GM12878 (cell line): ENCODE measurements around the gene PCNX4. TPM values are rescaled to one million over a fixed set of nuclear protein-coding genes. Genes with fewer than 3 reads are reported as not detected.

Source experiments
- ATAC-seq: fragments of 200-7000 bp; cut with Tn5 transposase; 3 replicates; pipeline ENCODE4 v1.9.1; 2020; ENCODE audit warnings: mild to moderate bottlenecking, moderate library complexity
- BruUV-seq: library from RNA; stranded (reverse); fragments of 400-500 nt; replicated peaks from 2 replicates; lab custom pipeline; 2021; lab: Mats Ljungman, UMichigan
- CTCF ChIA-PET: fragments of 300-600 bp; sonication (Branson Sonifier 250); formaldehyde crosslinking; extraction: SDS; loops from one replicate; lab custom pipeline; 2021; ENCODE audit warnings: inconsistent platforms; lab: Yijun Ruan, JAX
- POLR2A ChIA-PET: fragments of 350-600 bp; formaldehyde crosslinking; extraction: SDS; loops from one replicate; lab custom pipeline; 2021; ENCODE audit warnings: inconsistent platforms; lab: Charles Lee
- RAD21 ChIA-PET: fragments of 300-600 bp; sonication (Branson Sonifier 250); formaldehyde crosslinking; loops from one replicate; lab custom pipeline; 2023; ENCODE audit warnings: antibody characterized with exemption; ENCODE audit not compliant: unreplicated experiment; lab: Charles Lee
- SMC1A ChIA-PET: fragments of 300-600 bp; sonication (Branson Sonifier 250); formaldehyde crosslinking; loops from one replicate; lab custom pipeline; 2023; ENCODE audit not compliant: unreplicated experiment, uncharacterized antibody; lab: Charles Lee
- DNase-seq: peaks from one replicate; pipeline ENCODE4 v3.0.0-alpha.2; 2011; ENCODE audit warnings: low read depth, low spot score
- FAIRE-seq: peaks from 3 replicates; lab custom pipeline; 2011; peaks lifted over from hg19 to GRCh38; lab: Jason Lieb, UNC
- H2AFZ ChIP-seq: 2 replicates; pipeline ENCODE4 v1.6.0; 2011; ENCODE audit warnings: low read depth, low read length, control low read depth; ENCODE audit not compliant: control insufficient read depth
- H3K27ac ChIP-seq: 2 replicates; pipeline ENCODE4 v1.5.1; 2011; ENCODE audit warnings: control low read depth; ENCODE audit not compliant: control insufficient read depth, insufficient read depth
- H3K27me3 ChIP-seq, 2 experiments: replicated peaks in 1 of 2; 2 replicates each; pipeline versions ENCODE4 v1.6.0 to v1.6.1; 2011; ENCODE audit warnings: low read length in 1 of 2; ENCODE audit not compliant: control insufficient read depth in 2 of 2, insufficient read depth in 2 of 2
- H3K36me3 ChIP-seq, 2 experiments: 2 replicates each; pipeline ENCODE4 v1.5.1; 2011; ENCODE audit warnings: low read length in 1 of 2; ENCODE audit not compliant: control insufficient read depth in 2 of 2, insufficient read depth in 2 of 2
- H3K4me1 ChIP-seq: 2 replicates; pipeline ENCODE4 v1.6.1; 2011; ENCODE audit warnings: mild to moderate bottlenecking, low read length, moderate library complexity, mixed read lengths; ENCODE audit not compliant: control insufficient read depth, insufficient read depth
- H3K4me2 ChIP-seq: 2 replicates; pipeline ENCODE4 v1.6.0; 2011; ENCODE audit warnings: control low read depth; ENCODE audit not compliant: control insufficient read depth, insufficient read depth
- H3K4me3 ChIP-seq: fragments of 200-600 bp; sonication (generic); 2 replicates; pipeline ENCODE4 v1.5.1; 2016
- H3K79me2 ChIP-seq: 2 replicates; pipeline ENCODE4 v1.6.0; 2011; ENCODE audit warnings: low read length; ENCODE audit not compliant: control insufficient read depth, insufficient read depth
- H3K9ac ChIP-seq: 2 replicates; pipeline ENCODE4 v1.8.0; 2011; ENCODE audit warnings: low read length, control low read depth, mixed read lengths; ENCODE audit not compliant: control insufficient read depth, insufficient read depth
- H3K9me3 ChIP-seq: replicated peaks from 3 replicates; pipeline ENCODE4 v1.5.1; 2011; ENCODE audit warnings: mild to moderate bottlenecking, low read length; ENCODE audit not compliant: control insufficient read depth, insufficient read depth
- H4K20me1 ChIP-seq: 2 replicates; pipeline ENCODE4 v1.6.0; 2011; ENCODE audit not compliant: control insufficient read depth, insufficient read depth
- BMI1 ChIP-seq: fragments of 450-650 bp; IDR thresholded peaks from 2 replicates; pipeline ENCODE4 v1.6.1; 2016; ENCODE audit warnings: mild to moderate bottlenecking, moderate library complexity, borderline replicate concordance
- CREB1 ChIP-seq: IDR thresholded peaks from 2 replicates; pipeline ENCODE4 v1.6.1; 2012; ENCODE audit warnings: low read depth, mild to moderate bottlenecking, inconsistent platforms
- DPF2 ChIP-seq: fragments of 450-650 bp; IDR thresholded peaks from 2 replicates; pipeline ENCODE4 v1.6.1; 2017; ENCODE audit warnings: mild to moderate bottlenecking
- FOXM1 ChIP-seq: IDR thresholded peaks from 2 replicates; pipeline ENCODE4 v1.6.1; 2012; ENCODE audit warnings: low read depth, mild to moderate bottlenecking, inconsistent platforms, low read length, moderate library complexity
- HCFC1 ChIP-seq: fragments of 150-350 bp; IDR thresholded peaks from 2 replicates; pipeline ENCODE4 v1.6.1; 2014; ENCODE audit warnings: low read length
- JUNB ChIP-seq: IDR thresholded peaks from 2 replicates; pipeline ENCODE4 v1.6.1; 2016; ENCODE audit warnings: antibody characterized with exemption, mild to moderate bottlenecking
- PAX5 ChIP-seq: IDR thresholded peaks from 2 replicates; pipeline ENCODE4 v1.6.1; 2011; ENCODE audit warnings: low read depth, low read length, borderline replicate concordance
- POU2F2 ChIP-seq: IDR thresholded peaks from 3 replicates; pipeline ENCODE4 v1.6.1; 2011; ENCODE audit warnings: low read depth, mild to moderate bottlenecking, low read length, borderline replicate concordance
- RELA ChIP-seq: fragments of 450-650 bp; IDR thresholded peaks from 2 replicates; pipeline ENCODE4 v1.8.0; 2014; ENCODE audit warnings: borderline replicate concordance; ENCODE audit not compliant: partially characterized antibody
- SMAD1 ChIP-seq: fragments of 450-650 bp; IDR thresholded peaks from 2 replicates; pipeline ENCODE4 v1.6.1; 2018; ENCODE audit warnings: mild to moderate bottlenecking, low read depth; ENCODE audit not compliant: partially characterized antibody
- SP1 ChIP-seq: IDR thresholded peaks from one replicate; pipeline ENCODE4 v1.6.1; 2011; ENCODE audit warnings: low read depth, low read length
- WGBS: methylation state at CpG from one replicate; pipeline ENCODE4 v1.1.6; 2016; ENCODE audit warnings: low lambda C conversion rate; ENCODE audit not compliant: insufficient replicate concordance, insufficient coverage; ENCODE audit errors: missing lambda C conversion rate; 5-methylcytosine and 5-hydroxymethylcytosine counted together
- in situ Hi-C: fragments of 300-500 bp; cut with MboI; formaldehyde crosslinking; loops from 9 replicates; pipeline ENCODE4 v1.14.3; 2018; ENCODE audit warnings: mixed read lengths
- intact Hi-C: fragments of 100-400 bp; cut with micrococcal nuclease; formaldehyde crosslinking; loops from one replicate; pipeline ENCODE4 v1.14.2; 2022; ENCODE audit not compliant: unreplicated experiment
- polyA plus RNA-seq, 11 experiments: library from polyadenylated mRNA; depleted of rRNA in 4 of 11; unstranded in 6 of 11; stranded (reverse) in 5 of 11; fragments of >200 nt; fragmentation: Nextera tagmentation in 4 of 11; fragmentation: Illumina TruSeq in 1 of 11; extraction: Ambion mirVana in 4 of 11; extraction: Trizol in 1 of 11; gene quantifications; 1 replicate in 1 of 11; 2 replicates in 10 of 11; pipeline versions ENCODE4 v1.2.1 to v1.2.3, GENCODE V29; 2011 to 2016; ENCODE audit warnings: inconsistent platforms in 2 of 11, missing spikeins in 2 of 11, low read depth in 1 of 11
- total RNA-seq, 4 experiments: library from RNA; depleted of rRNA in 3 of 4; stranded (reverse); fragments of >200 nt in 3 of 4; fragmentation: Illumina TruSeq in 1 of 4; extraction: Trizol in 1 of 4; gene quantifications; 2 replicates each; pipeline versions ENCODE4 v1.2.1 to v1.2.3, GENCODE V29; 2013 to 2021
- TF ChIP-seq, protein P1 (sequence below): fragments of 450-650 bp; IDR thresholded peaks from 2 replicates; pipeline ENCODE4 v1.6.1; 2017; ENCODE audit warnings: mild to moderate bottlenecking, moderate library complexity
- TF ChIP-seq, protein P2 (sequence below): fragments of 450-650 bp; conservative IDR thresholded peaks from 2 replicates; pipeline ENCODE4 v1.6.1; 2017; ENCODE audit warnings: mild to moderate bottlenecking, moderate library complexity
- TF ChIP-seq, protein P3 (sequence below): fragments of 450-650 bp; IDR thresholded peaks from 2 replicates; pipeline ENCODE4 v1.6.1; 2016; ENCODE audit warnings: mild to moderate bottlenecking

The PCNX4 gene
- total and polyA plus RNA-seq, 10 of the 15 experiments (the other 5 are each of a cell fraction or from before 2014, with no cell fraction given) = 13.8 to 56.6 (median 39.4) TPM

DNA sequence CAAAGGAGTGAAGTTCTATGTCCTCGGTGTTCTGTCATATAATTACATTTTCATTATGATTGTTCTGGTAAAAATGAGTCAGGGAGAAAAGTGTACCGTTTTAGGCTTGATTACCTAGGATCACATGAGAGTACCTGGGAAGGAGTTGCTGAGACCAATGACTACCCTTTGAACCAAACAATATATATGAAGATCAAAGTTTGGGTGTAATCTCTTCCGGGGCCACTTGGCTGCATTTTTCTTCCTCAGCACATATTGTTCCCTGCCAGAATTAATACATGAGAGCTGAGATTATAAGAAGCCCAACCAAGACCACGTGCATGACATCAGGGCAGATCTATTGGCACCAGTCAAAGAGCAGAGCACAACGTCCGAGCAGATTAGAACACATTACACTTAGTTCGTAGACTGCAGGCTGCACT, 114.5 kb downstream of the PCNX4 start (continued):
- TF ChIP-seq, protein P1, sequence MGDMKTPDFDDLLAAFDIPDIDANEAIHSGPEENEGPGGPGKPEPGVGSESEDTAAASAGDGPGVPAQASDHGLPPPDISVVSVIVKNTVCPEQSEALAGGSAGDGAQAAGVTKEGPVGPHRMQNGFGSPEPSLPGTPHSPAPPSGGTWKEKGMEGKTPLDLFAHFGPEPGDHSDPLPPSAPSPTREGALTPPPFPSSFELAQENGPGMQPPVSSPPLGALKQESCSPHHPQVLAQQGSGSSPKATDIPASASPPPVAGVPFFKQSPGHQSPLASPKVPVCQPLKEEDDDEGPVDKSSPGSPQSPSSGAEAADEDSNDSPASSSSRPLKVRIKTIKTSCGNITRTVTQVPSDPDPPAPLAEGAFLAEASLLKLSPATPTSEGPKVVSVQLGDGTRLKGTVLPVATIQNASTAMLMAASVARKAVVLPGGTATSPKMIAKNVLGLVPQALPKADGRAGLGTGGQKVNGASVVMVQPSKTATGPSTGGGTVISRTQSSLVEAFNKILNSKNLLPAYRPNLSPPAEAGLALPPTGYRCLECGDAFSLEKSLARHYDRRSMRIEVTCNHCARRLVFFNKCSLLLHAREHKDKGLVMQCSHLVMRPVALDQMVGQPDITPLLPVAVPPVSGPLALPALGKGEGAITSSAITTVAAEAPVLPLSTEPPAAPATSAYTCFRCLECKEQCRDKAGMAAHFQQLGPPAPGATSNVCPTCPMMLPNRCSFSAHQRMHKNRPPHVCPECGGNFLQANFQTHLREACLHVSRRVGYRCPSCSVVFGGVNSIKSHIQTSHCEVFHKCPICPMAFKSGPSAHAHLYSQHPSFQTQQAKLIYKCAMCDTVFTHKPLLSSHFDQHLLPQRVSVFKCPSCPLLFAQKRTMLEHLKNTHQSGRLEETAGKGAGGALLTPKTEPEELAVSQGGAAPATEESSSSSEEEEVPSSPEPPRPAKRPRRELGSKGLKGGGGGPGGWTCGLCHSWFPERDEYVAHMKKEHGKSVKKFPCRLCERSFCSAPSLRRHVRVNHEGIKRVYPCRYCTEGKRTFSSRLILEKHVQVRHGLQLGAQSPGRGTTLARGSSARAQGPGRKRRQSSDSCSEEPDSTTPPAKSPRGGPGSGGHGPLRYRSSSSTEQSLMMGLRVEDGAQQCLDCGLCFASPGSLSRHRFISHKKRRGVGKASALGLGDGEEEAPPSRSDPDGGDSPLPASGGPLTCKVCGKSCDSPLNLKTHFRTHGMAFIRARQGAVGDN = peak; percentile 98
- TF ChIP-seq PAX5 (no peak), SP1 (no peak)

DNA sequence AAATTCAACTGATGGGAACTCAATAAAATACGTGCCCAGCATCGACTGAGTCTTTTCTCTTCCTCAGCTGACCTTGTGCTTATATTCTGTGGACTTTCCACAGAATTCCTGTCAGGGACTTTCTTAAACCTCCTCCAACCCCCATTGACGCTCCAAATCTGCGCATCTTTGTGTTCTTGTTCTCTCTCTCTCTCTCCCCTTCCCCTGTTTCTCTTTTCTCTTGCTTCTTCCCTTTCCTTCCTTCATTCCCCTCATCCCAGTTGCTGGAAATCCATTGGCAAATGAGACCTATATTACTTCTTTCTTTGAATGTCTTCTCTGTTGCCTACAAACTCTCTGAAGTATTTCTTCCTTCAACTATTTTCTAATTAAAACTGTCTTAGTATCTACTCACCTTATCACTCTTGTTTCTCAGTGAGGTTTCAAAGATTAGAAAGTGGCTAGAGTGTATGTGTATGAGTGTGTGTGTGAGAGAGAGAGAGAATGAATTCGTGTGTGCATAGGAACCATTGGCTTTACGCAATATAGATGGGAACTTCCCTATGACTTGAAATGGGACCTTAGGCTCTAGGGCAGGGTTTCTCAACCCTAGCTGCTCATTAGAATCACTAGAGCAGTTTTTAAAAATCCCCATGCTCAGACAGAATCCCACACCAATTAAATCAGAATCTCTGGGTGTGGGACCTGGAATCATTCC, 115.3 kb downstream of the PCNX4 start:
- CTCF ChIA-PET = interaction anchor here (0.6 to 5.5 kb wide), 13 partner anchors 9 to 122 kb away, joined by 3 to 42 read pairs (median 6); partner anchors contain the start of gene PPM1A
- H3K27me3 ChIP-seq = no peaks in the 10 kb centered on the region
- peak overlapping the region; percentile 80 for H3K4me2 ChIP-seq
- intact Hi-C loops = loop anchor here (2.0 to 5.0 kb wide), 2 partner anchors 14 to 115 kb away; partner anchors contain the start of gene PCNX4
- RAD21 ChIA-PET = interaction anchor here (1.5 to 15.8 kb wide), 7 partner anchors 8 to 44 kb away, joined by 3 to 446 read pairs (median 30); partner anchors contain the start of gene PPM1A
- POLR2A ChIA-PET = interaction anchor here (1.0 to 19.5 kb wide), 7 partner anchors 11 to 123 kb away, joined by 3 to 251 read pairs (median 5); partner anchors contain the start of gene PPM1A
- no TSS peak for BruUV-seq
- H3K36me3 ChIP-seq = no peaks in the 10 kb centered on the region
- WGBS = 2% methylated on average over 6 of the region's 6 CpGs
- no peaks in the 10 kb centered on the region for H4K20me1 ChIP-seq
- ATAC-seq (peak; percentile 68), DNase-seq (peak; percentile 78), FAIRE-seq (peak; percentile 23)
- peak overlapping the region; percentile 49 for H3K9ac ChIP-seq
- H3K27ac ChIP-seq = peak overlapping the region; percentile 91
- peaks cover 49% of the 10 kb centered on the region for H3K4me1 ChIP-seq
- no peaks in the 10 kb centered on the region; the same call in 1 of the 3 replicates for H3K9me3 ChIP-seq
- in situ Hi-C loops = no loop called here
- SMC1A ChIA-PET = interaction anchor here (0.5 to 17.6 kb wide), 10 partner anchors 8 to 122 kb away, joined by 3 to 303 read pairs (median 17); partner anchors contain the start of gene PPM1A
- peak overlapping the region; percentile 26; the same call in 1 of the 2 replicates for H3K4me3 ChIP-seq
- H2AFZ ChIP-seq = peak overlapping the region; percentile 54
- H3K79me2 ChIP-seq = no peaks in the 10 kb centered on the region; the same call in 1 of the 2 replicates
- TF ChIP-seq FOXM1 (peak; percentile 91; the same call in 1 of the 2 replicates), HCFC1 (no peak), PAX5 (peak; percentile 53; the same call in 1 of the 2 replicates), JUNB (peak; percentile 79), DPF2 (no peak), CREB1 (peak; percentile 77), RELA (peak; percentile 75), POU2F2 (peak; percentile 42; the same call in 1 of the 3 replicates), SMAD1 (peak; percentile 85), BMI1 (0 out of 2 replicates have a peak, but pooled peaks have one; percentile 34)
- TF ChIP-seq, protein P2, sequence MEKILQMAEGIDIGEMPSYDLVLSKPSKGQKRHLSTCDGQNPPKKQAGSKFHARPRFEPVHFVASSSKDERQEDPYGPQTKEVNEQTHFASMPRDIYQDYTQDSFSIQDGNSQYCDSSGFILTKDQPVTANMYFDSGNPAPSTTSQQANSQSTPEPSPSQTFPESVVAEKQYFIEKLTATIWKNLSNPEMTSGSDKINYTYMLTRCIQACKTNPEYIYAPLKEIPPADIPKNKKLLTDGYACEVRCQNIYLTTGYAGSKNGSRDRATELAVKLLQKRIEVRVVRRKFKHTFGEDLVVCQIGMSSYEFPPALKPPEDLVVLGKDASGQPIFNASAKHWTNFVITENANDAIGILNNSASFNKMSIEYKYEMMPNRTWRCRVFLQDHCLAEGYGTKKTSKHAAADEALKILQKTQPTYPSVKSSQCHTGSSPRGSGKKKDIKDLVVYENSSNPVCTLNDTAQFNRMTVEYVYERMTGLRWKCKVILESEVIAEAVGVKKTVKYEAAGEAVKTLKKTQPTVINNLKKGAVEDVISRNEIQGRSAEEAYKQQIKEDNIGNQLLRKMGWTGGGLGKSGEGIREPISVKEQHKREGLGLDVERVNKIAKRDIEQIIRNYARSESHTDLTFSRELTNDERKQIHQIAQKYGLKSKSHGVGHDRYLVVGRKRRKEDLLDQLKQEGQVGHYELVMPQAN = no peak
- TF ChIP-seq, protein P3, sequence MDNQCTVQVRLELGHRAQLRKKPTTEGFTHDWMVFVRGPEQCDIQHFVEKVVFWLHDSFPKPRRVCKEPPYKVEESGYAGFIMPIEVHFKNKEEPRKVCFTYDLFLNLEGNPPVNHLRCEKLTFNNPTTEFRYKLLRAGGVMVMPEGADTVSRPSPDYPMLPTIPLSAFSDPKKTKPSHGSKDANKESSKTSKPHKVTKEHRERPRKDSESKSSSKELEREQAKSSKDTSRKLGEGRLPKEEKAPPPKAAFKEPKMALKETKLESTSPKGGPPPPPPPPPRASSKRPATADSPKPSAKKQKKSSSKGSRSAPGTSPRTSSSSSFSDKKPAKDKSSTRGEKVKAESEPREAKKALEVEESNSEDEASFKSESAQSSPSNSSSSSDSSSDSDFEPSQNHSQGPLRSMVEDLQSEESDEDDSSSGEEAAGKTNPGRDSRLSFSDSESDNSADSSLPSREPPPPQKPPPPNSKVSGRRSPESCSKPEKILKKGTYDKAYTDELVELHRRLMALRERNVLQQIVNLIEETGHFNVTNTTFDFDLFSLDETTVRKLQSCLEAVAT = peak; percentile 92
